ENCODE measurements around the gene ZNF91. TPM values are rescaled to one million over a fixed set of nuclear protein-coding genes. Genes with fewer than 3 reads are reported as not detected.

ZNF91 gene
- 10 to 100 TPM; 20.5 to 38.7 (median 32.8) TPM for total RNA-seq
- polyA plus RNA-seq = 10 to 100 TPM in 1 of 2 donors, 1 to 10 TPM in 1; 8.5 to 10.7 TPM

- H3K27me3 ChIP-seq = no peaks in the 10 kb centered on the region
- no peaks in the 10 kb centered on the region for H3K36me3 ChIP-seq
- ATAC-seq (peak; percentile 93 to 97 (median 95)), DNase-seq (peak; percentile 88 to 94 (median 92)), FAIRE-seq (peak; percentile 98)
- WGBS, 2 donors = 0 to 1% methylated on average over 32 of the region's 32 CpGs
- intact Hi-C loops (cut with DNase I) = no loop called here
- H3K4me1 ChIP-seq = peaks cover 9 to 27% (median 16%) of the 10 kb centered on the region in 3 donors
- H3K4me3 ChIP-seq = peak within 1 kb of the TSS; percentile 50 to 81 (median 68)
- no peaks in the 10 kb centered on the region for H3K9me3 ChIP-seq
- H3K27ac ChIP-seq = peak within 1 kb of the TSS; percentile 87 to 97 (median 92)
- no peak for TF ChIP-seq CTCF (IDR thresholded peaks at IDR 0.05)
Measured at GRCh38 chr19:23395041-23395721, at the start of gene ZNF91. TSS of gene ZNF91 (minus strand) at chr19:23395471. CDS start at chr19:23395354, 117 bp downstream.

GRCh38 chr19:23440791-23441190 lies 45.5 kb upstream of the ZNF91 start:
- H3K36me3 ChIP-seq = no peaks in the 10 kb centered on the region
- FAIRE-seq (no peak), DNase-seq (no peak), ATAC-seq (no peak)
- no peaks in the 10 kb centered on the region for H3K4me1 ChIP-seq
- TF ChIP-seq CTCF (IDR thresholded peaks at IDR 0.05) = no peak
- no peak overlapping the region for H3K4me3 ChIP-seq
- no peak overlapping the region for H3K27ac ChIP-seq
- intact Hi-C loops (cut with DNase I) = no loop called here
- H3K9me3 ChIP-seq = no peaks in the 10 kb centered on the region
- 56 to 63% methylated on average over 9 of the region's 9 CpGs for WGBS, 2 donors
- no peaks in the 10 kb centered on the region for H3K27me3 ChIP-seq

GRCh38 chr19:23440207-23440606 lies 44.9 kb upstream of the ZNF91 start:
- Histone ChIP-seq H3K27me3 (no peaks in the 10 kb centered on the region), H3K9me3 (no peaks in the 10 kb centered on the region), H3K4me1 (no peaks in the 10 kb centered on the region), H3K27ac (no peak overlapping the region), H3K4me3 (no peak overlapping the region), H3K36me3 (no peaks in the 10 kb centered on the region)
- 67 to 78% methylated on average over 9 of the region's 9 CpGs for WGBS, 2 donors
- DNase-seq = no peak
- ATAC-seq = no peak
- TF ChIP-seq CTCF (IDR thresholded peaks at IDR 0.05) = no peak
- intact Hi-C loops (cut with DNase I) = no loop called here
- FAIRE-seq = no peak

GRCh38 chr19:23439623-23440022 lies 44.4 kb upstream of the ZNF91 start:
- WGBS, 2 donors = 77 to 87% methylated on average over 8 of the region's 8 CpGs
- no peak overlapping the region for H3K4me3 ChIP-seq
- no peak for TF ChIP-seq CTCF (IDR thresholded peaks at IDR 0.05)
- ATAC-seq = no peak
- H3K4me1 ChIP-seq = no peaks in the 10 kb centered on the region
- no peaks in the 10 kb centered on the region for H3K36me3 ChIP-seq
- H3K27me3 ChIP-seq = no peaks in the 10 kb centered on the region
- no peak for FAIRE-seq
- intact Hi-C loops (cut with DNase I) = no loop called here
- no peaks in the 10 kb centered on the region for H3K9me3 ChIP-seq
- no peak overlapping the region for H3K27ac ChIP-seq
- DNase-seq = no peak

GRCh38 chr19:23437901-23438300 lies 42.6 kb upstream of the ZNF91 start:
- no peaks in the 10 kb centered on the region for H3K36me3 ChIP-seq
- intact Hi-C loops (cut with DNase I) = no loop called here
- 58 to 72% methylated on average over 4 of the region's 4 CpGs for WGBS, 2 donors
- H3K4me3 ChIP-seq = no peak overlapping the region
- no peaks in the 10 kb centered on the region for H3K27me3 ChIP-seq
- no peaks in the 10 kb centered on the region for H3K9me3 ChIP-seq
- no peak for FAIRE-seq
- no peak for TF ChIP-seq CTCF (IDR thresholded peaks at IDR 0.05)
- no peak for DNase-seq
- H3K27ac ChIP-seq = no peak overlapping the region
- ATAC-seq = no peak
- no peaks in the 10 kb centered on the region for H3K4me1 ChIP-seq

Measured in pancreas (tissue), 10 donors.